ENCODE measurements around the gene RPGRIP1L.

Gene RPGRIP1L

GRCh38 chr16:53643474-53643873 is 60.2 kb downstream of the RPGRIP1L start:
- no peak for DNase-seq

GRCh38 chr16:53642094-53642493 is 61.6 kb downstream of the RPGRIP1L start:
- DNase-seq: no peak

- DNase-seq: no peak
Observed at GRCh38 chr16:53636978-53637377, 66.7 kb downstream of the RPGRIP1L start.

GRCh38 chr16:53632526-53632925 is 71.1 kb downstream of the RPGRIP1L start:
- DNase-seq: no peak

GRCh38 chr16:53631236-53632025 is 72.2 kb downstream of the RPGRIP1L start:
- no peak for DNase-seq

- DNase-seq: peak; percentile 52
Observed at GRCh38 chr16:53629607-53630312, 73.9 kb downstream of the RPGRIP1L start.

GRCh38 chr16:53629151-53629550 is 74.5 kb downstream of the RPGRIP1L start:
- DNase-seq: no peak

GRCh38 chr16:53626811-53627210 is 76.8 kb downstream of the RPGRIP1L start:
- DNase-seq: peak; percentile 16

GRCh38 chr16:53626161-53626560 is 77.5 kb downstream of the RPGRIP1L start:
- DNase-seq: no peak

GRCh38 chr16:53625221-53625620 is 78.4 kb downstream of the RPGRIP1L start:
- no peak for DNase-seq

- no peak for DNase-seq
Observed at GRCh38 chr16:53622315-53622714, 81.3 kb downstream of the RPGRIP1L start.

GRCh38 chr16:53620476-53620875 is 83.2 kb downstream of the RPGRIP1L start:
- no peak for DNase-seq

- no peak for DNase-seq
Observed at GRCh38 chr16:53619235-53619634, 84.4 kb downstream of the RPGRIP1L start.

- no peak for DNase-seq
Observed at GRCh38 chr16:53614346-53614745, 89.3 kb downstream of the RPGRIP1L start.

GRCh38 chr16:53612003-53612402 is 91.7 kb downstream of the RPGRIP1L start:
- no peak for DNase-seq

GRCh38 chr16:53611179-53611696 is 92.4 kb downstream of the RPGRIP1L start:
- DNase-seq: no peak

GRCh38 chr16:53609536-53609935 is 94.1 kb downstream of the RPGRIP1L start:
- DNase-seq: no peak

GRCh38 chr16:53608094-53608493 is 95.6 kb downstream of the RPGRIP1L start:
- no peak for DNase-seq

- no peak for DNase-seq
Observed at GRCh38 chr16:53605831-53606400, 97.7 kb downstream of the RPGRIP1L start.

GRCh38 chr16:53605356-53605755 is 98.3 kb downstream of the RPGRIP1L start:
- DNase-seq: no peak

- DNase-seq: no peak
Observed at GRCh38 chr16:53601961-53602360, 101.7 kb downstream of the RPGRIP1L start.

GRCh38 chr16:53600616-53601015 is 103.0 kb downstream of the RPGRIP1L start:
- no peak for DNase-seq

GRCh38 chr16:53600126-53600525 is 103.5 kb downstream of the RPGRIP1L start:
- no peak for DNase-seq

- DNase-seq: no peak
Observed at GRCh38 chr16:53599548-53599947, 104.1 kb downstream of the RPGRIP1L start.

All from NCI-H1694 treated with DMSO at 0.1 percent for 48 hours (cell line).